NCI-H2171 treated with DMSO at 0.1 percent for 48 hours (cell line): ENCODE results near the gene GRM4.

ENCODE experiments used
- DNase-seq: peaks from one replicate; lab custom pipeline; 2025; lab: John Stamatoyannopoulos, UW

The GRM4 gene

GRCh38 chr6:34084591-34085290 is 61.1 kb downstream of the GRM4 start:
- peak; percentile 9 for DNase-seq

- DNase-seq, result no peak
Observed at GRCh38 chr6:34082864-34083626, 62.8 kb downstream of the GRM4 start.

- DNase-seq, result no peak
Observed at GRCh38 chr6:34082348-34082747, 63.5 kb downstream of the GRM4 start.

GRCh38 chr6:34080357-34080756 is 65.5 kb downstream of the GRM4 start:
- no peak for DNase-seq

GRCh38 chr6:34079899-34080298 is 66.0 kb downstream of the GRM4 start:
- no peak for DNase-seq

GRCh38 chr6:34075906-34076305 is 70.0 kb downstream of the GRM4 start:
- no peak for DNase-seq

GRCh38 chr6:34074064-34074742 is 71.7 kb downstream of the GRM4 start:
- no peak for DNase-seq

GRCh38 chr6:34073540-34073939 is 72.3 kb downstream of the GRM4 start:
- DNase-seq, result no peak

- DNase-seq, result no peak
Observed at GRCh38 chr6:34072727-34073126, 73.2 kb downstream of the GRM4 start.

- no peak for DNase-seq
Observed at GRCh38 chr6:34071884-34072379, 74.0 kb downstream of the GRM4 start.

- DNase-seq, result no peak
Observed at GRCh38 chr6:34071136-34071883, 74.6 kb downstream of the GRM4 start.

GRCh38 chr6:34070315-34071135 is 75.4 kb downstream of the GRM4 start:
- DNase-seq, result no peak

GRCh38 chr6:34068462-34069044 is 77.3 kb downstream of the GRM4 start:
- DNase-seq, result peak; percentile 44

GRCh38 chr6:34067814-34068213 is 78.1 kb downstream of the GRM4 start:
- peak; percentile 54 for DNase-seq

- DNase-seq, result no peak
Observed at GRCh38 chr6:34066772-34067770, 78.8 kb downstream of the GRM4 start.

GRCh38 chr6:34066218-34066571 is 79.7 kb downstream of the GRM4 start:
- no peak for DNase-seq

- DNase-seq, result peak; percentile 69
Observed at GRCh38 chr6:34065466-34066217, 80.2 kb downstream of the GRM4 start.

- DNase-seq, result no peak
Observed at GRCh38 chr6:34064675-34065074, 81.2 kb downstream of the GRM4 start.

- DNase-seq, result peak; percentile 85
Observed at GRCh38 chr6:34063651-34064050, 82.2 kb downstream of the GRM4 start.
